PC-3 (cell line): ENCODE data around the gene MRPL43. TPM values are rescaled to one million over a fixed set of nuclear protein-coding genes. Genes with fewer than 3 reads are reported as not detected.

Experiments used
- ATAC-seq: fragments of 200-7000 bp; cut with Tn5 transposase; 2 replicates; pipeline ENCODE4 v1.9.1; 2020; ENCODE audit warnings: mild to moderate bottlenecking, moderate library complexity
- BruUV-seq: library from RNA; stranded (reverse); fragments of 400-500 nt; replicated peaks from 2 replicates; lab custom pipeline; 2021; lab: Mats Ljungman, UMichigan
- CTCF ChIA-PET: fragments of 300-600 bp; sonication (Branson Sonifier 250); formaldehyde crosslinking; loops from one replicate; lab custom pipeline; 2022; ENCODE audit warnings: antibody characterized with exemption; lab: Charles Lee
- POLR2A ChIA-PET: fragments of 300-600 bp; sonication (Branson Sonifier 250); formaldehyde crosslinking; loops from one replicate; lab custom pipeline; 2022; ENCODE audit warnings: antibody characterized with exemption; ENCODE audit not compliant: unreplicated experiment; lab: Charles Lee
- DNase-seq: peaks from one replicate; pipeline ENCODE4 v3.0.0-alpha.2; 2015
- H2AFZ ChIP-seq: fragments of 300-600 bp; sonication (generic); 2 replicates; pipeline ENCODE4 v1.6.0; 2016; ENCODE audit warnings: antibody characterized with exemption, low read length
- H3F3A ChIP-seq: fragments of 300-600 bp; sonication (generic); one replicate; pipeline ENCODE4 v1.6.0; 2017; ENCODE audit warnings: antibody characterized with exemption, low read length, control low read depth, mild to moderate bottlenecking; ENCODE audit not compliant: unreplicated experiment
- H3K27ac ChIP-seq: fragments of 300-600 bp; sonication (generic); 2 replicates; pipeline ENCODE4 v1.5.1; 2016; ENCODE audit warnings: mild to moderate bottlenecking, low read length
- H3K27me3 ChIP-seq: fragments of 300-600 bp; sonication (generic); 2 replicates; pipeline ENCODE4 v1.6.1; 2016; ENCODE audit warnings: low read length, mixed read lengths
- H3K36me3 ChIP-seq: fragments of 300-600 bp; sonication (generic); 2 replicates; pipeline ENCODE4 v1.6.1; 2016; ENCODE audit warnings: low read depth, mixed run types, low read length, mixed read lengths
- H3K4me1 ChIP-seq: fragments of 300-600 bp; sonication (generic); 2 replicates; pipeline ENCODE4 v1.5.1; 2016; ENCODE audit warnings: low read length; ENCODE audit not compliant: insufficient read depth
- H3K4me2 ChIP-seq: fragments of 300-600 bp; sonication (generic); 2 replicates; pipeline ENCODE4 v1.6.0; 2016; ENCODE audit warnings: low read length
- H3K4me3 ChIP-seq: fragments of 300-600 bp; sonication (generic); 2 replicates; pipeline ENCODE4 v1.5.1; 2016; ENCODE audit warnings: mild to moderate bottlenecking, low read length, mixed read lengths
- H3K79me2 ChIP-seq: fragments of 300-600 bp; sonication (generic); 2 replicates; pipeline ENCODE4 v1.6.1; 2017; ENCODE audit warnings: low read length, mixed read lengths
- H3K9ac ChIP-seq: fragments of 300-600 bp; sonication (generic); 2 replicates; pipeline ENCODE4 v1.6.0; 2016; ENCODE audit warnings: mild to moderate bottlenecking, low read length
- H3K9me2 ChIP-seq: fragments of 300-600 bp; sonication (generic); replicated peaks from 2 replicates; pipeline ENCODE4 v1.6.1; 2016; ENCODE audit warnings: mixed run types, low read length, mixed read lengths
- H3K9me3 ChIP-seq: fragments of 300-600 bp; sonication (generic); 2 replicates; pipeline ENCODE4 v1.6.1; 2016; ENCODE audit warnings: low read length, mixed read lengths
- H4K20me1 ChIP-seq: fragments of 300-600 bp; sonication (generic); 2 replicates; pipeline ENCODE4 v1.6.1; 2016; ENCODE audit warnings: low read length, mixed read lengths
- CTCF ChIP-seq: fragments of 300-600 bp; sonication (generic); conservative IDR thresholded peaks from 2 replicates; pipeline ENCODE4 v1.5.1; 2017; ENCODE audit warnings: antibody characterized with exemption, low read depth, mild to moderate bottlenecking, low read length
- EZH2 ChIP-seq: fragments of 300-600 bp; sonication (generic); IDR thresholded peaks from one replicate; pipeline ENCODE4 v1.6.1; 2017; ENCODE audit warnings: antibody characterized with exemption, mild to moderate bottlenecking, low read length; ENCODE audit not compliant: unreplicated experiment
- EZH2phosphoT487 ChIP-seq: fragments of 300-600 bp; sonication (generic); IDR thresholded peaks from 2 replicates; pipeline ENCODE4 v1.6.1; 2018; ENCODE audit warnings: mild to moderate bottlenecking, antibody characterized with exemption, low read length, borderline replicate concordance
- intact Hi-C: fragments of 100-400 bp; cut with micrococcal nuclease; formaldehyde crosslinking; loops from 2 replicates; pipeline ENCODE4 v1.9.0; 2023
- total RNA-seq: library from RNA; depleted of rRNA; stranded (reverse); fragments of >200 nt; gene quantifications from 2 replicates; pipeline ENCODE4 v1.2.3, GENCODE V29; 2014

Gene MRPL43
- total RNA-seq, 1 experiment from 2014 or later = 81.0 TPM

GRCh38 chr10:100998991-100999741 is 11.9 kb upstream of the MRPL43 start:
- peak overlapping the region; percentile 99 for H3K4me2 ChIP-seq
- H3K9me3 ChIP-seq = no peaks in the 10 kb centered on the region
- CTCF ChIA-PET = interaction anchor here (1.2 to 1.5 kb wide), 2 partner anchors 12 to 16 kb away, joined by 15 to 16 read pairs; no protein-coding TSS in a partner anchor
- no TSS peak for BruUV-seq
- peak overlapping the region; percentile 91 for H2AFZ ChIP-seq
- DNase-seq (peak; percentile 64), ATAC-seq (peak; percentile 38)
- intact Hi-C loops = loop anchor here (1.0 kb wide), 1 partner anchor 14 kb away; no protein-coding TSS in a partner anchor
- H3K27ac ChIP-seq = peak overlapping the region; percentile 76
- peak; percentile 66 for TF ChIP-seq CTCF
- no peak for TF ChIP-seq EZH2
- H3F3A ChIP-seq = no peaks in the 10 kb centered on the region
- H3K9ac ChIP-seq = peak overlapping the region; percentile 95
- H3K4me3 ChIP-seq = peak overlapping the region; percentile 88
- peaks cover 40% of the 10 kb centered on the region for H3K79me2 ChIP-seq
- POLR2A ChIA-PET = no interaction called here
- no peaks in the 10 kb centered on the region for H3K9me2 ChIP-seq
- no peaks in the 10 kb centered on the region for H4K20me1 ChIP-seq
- H3K36me3 ChIP-seq = no peaks in the 10 kb centered on the region
- H3K4me1 ChIP-seq = peaks cover 36% of the 10 kb centered on the region
- H3K27me3 ChIP-seq = no peaks in the 10 kb centered on the region

GRCh38 chr10:100998183-100998990 is 11.1 kb upstream of the MRPL43 start:
- Histone ChIP-seq H3K79me2 (peaks cover 40% of the 10 kb centered on the region), H4K20me1 (no peaks in the 10 kb centered on the region), H3K9ac (peak overlapping the region; percentile 95), H3K9me2 (no peaks in the 10 kb centered on the region), H3F3A (no peaks in the 10 kb centered on the region), H3K27ac (peak overlapping the region; percentile 76), H3K4me2 (peak overlapping the region; percentile 99), H3K27me3 (no peaks in the 10 kb centered on the region), H3K4me1 (peaks cover 36% of the 10 kb centered on the region), H2AFZ (peak overlapping the region; percentile 91), H3K36me3 (no peaks in the 10 kb centered on the region; the same call in 1 of the 2 replicates), H3K9me3 (no peaks in the 10 kb centered on the region), H3K4me3 (peak overlapping the region; percentile 88)
- DNase-seq (peak; percentile 63), ATAC-seq (peak; percentile 14)
- intact Hi-C loops = loop anchor here (1.0 kb wide), 1 partner anchor 15 kb away; no protein-coding TSS in a partner anchor
- ChIA-PET CTCF (interaction anchor here (0.7 to 1.5 kb wide), 3 partner anchors 13 to 55 kb away, joined by 4 to 16 read pairs (median 15); no protein-coding TSS in a partner anchor), POLR2A (no interaction called here)
- TSS peak; percentile 50 for BruUV-seq
- TF ChIP-seq EZH2 = no peak
- TF ChIP-seq EZH2phosphoT487 = no peak
- TF ChIP-seq CTCF = no peak
